Measurements from ENCODE around the gene CAPNS1. TPM values are rescaled to one million over a fixed set of nuclear protein-coding genes. Genes with fewer than 3 reads are reported as not detected.

CAPNS1 gene
- total and polyA plus RNA-seq, 9 of the 15 experiments (the other 6 are each of a cell fraction or from before 2014, with no cell fraction given) = 77.9 to 576 (median 258) TPM

GRCh38 chr19:36114721-36115452 is 25.0 kb upstream of the CAPNS1 start, which contains the start of gene POLR2I (continued):
- TF ChIP-seq ZNF354B (CRISPR knock-in tag; IDR thresholded peaks at IDR 0.05) (no peak), POU5F1 (IDR thresholded peaks at IDR 0.05; ENCODE audit: borderline replicate concordance, low read depth, low read length, partially characterized antibody) (peak; percentile 89), ZBTB17 (CRISPR knock-in tag; IDR thresholded peaks at IDR 0.05) (peak; percentile 18; the same call in 1 of the 2 replicates), MNT (conservative IDR thresholded peaks at IDR 0.05) (peak; percentile 99 to 100), TEAD1 (CRISPR knock-in tag; IDR thresholded peaks at IDR 0.05) (peak in 1 of 2 experiments; percentile 62; a peak in 1 of 4 replicates), E2F6 (IDR thresholded peaks at IDR 0.05; ENCODE audit: borderline replicate concordance in 1 of 2, extremely low read depth in 1 of 2, insufficient read depth in 1 of 2, insufficient read length in 1 of 2, low read depth in 1 of 2, low read length in 1 of 2, poor library complexity in 1 of 2, severe bottlenecking in 1 of 2) (peak; percentile 98 to 99), FOXJ2 (tag; IDR thresholded peaks at IDR 0.05) (0 out of 2 replicates have a peak, but pooled peaks have one; percentile 65), SP1 (CRISPR knock-in tag; IDR thresholded peaks at IDR 0.05) (peak; percentile 95), NFRKB (IDR thresholded peaks at IDR 0.05; ENCODE audit: low read depth) (peak; percentile 36; the same call in 1 of the 2 replicates), FOXA1 (IDR thresholded peaks at IDR 0.05; ENCODE audit: borderline replicate concordance) (no peak), SMAD2 (IDR thresholded peaks at IDR 0.05; ENCODE audit: low read depth, low read length) (no peak), GTF3C2 (IDR thresholded peaks at IDR 0.05; ENCODE audit: borderline replicate concordance, extremely low read depth, insufficient read length) (no peak), RBFOX2 (IDR thresholded peaks at IDR 0.05; ENCODE audit: low read depth, low read length) (peak; percentile 81), TCFL5 (CRISPR knock-in tag; conservative IDR thresholded peaks at IDR 0.05) (0 out of 2 replicates have a peak, but pooled peaks have one; percentile 22), THRB (CRISPR knock-in tag; conservative IDR thresholded peaks at IDR 0.05) (0 out of 2 replicates have a peak, but pooled peaks have one; percentile 23), SRF (CRISPR knock-in tag; IDR thresholded peaks at IDR 0.05) (0 out of 4 replicates have a peak, but pooled peaks of 1 of the 2 experiments have one; percentile 11), NCOA4 (IDR thresholded peaks at IDR 0.05; ENCODE audit: partially characterized antibody) (no peak), XRCC5 (IDR thresholded peaks at IDR 0.05; ENCODE audit: low read depth, low read length) (peak; percentile 72; the same call in 1 of the 2 replicates)

Measured in K562 (cell line).